OCI-LY7 (cell line): ENCODE measurements around the gene RGR. TPM values are rescaled to one million over a fixed set of nuclear protein-coding genes. Genes with fewer than 3 reads are reported as not detected.
A peak's percentile ranks its signal among the peaks of the same experiment; 100 is the strongest.

Source experiments
- BruUV-seq: library from RNA; stranded (reverse); fragments of 400-500 nt; replicated peaks from 2 replicates; lab custom pipeline; 2021; lab: Mats Ljungman, UMichigan
- CTCF ChIA-PET: fragments of 300-600 bp; sonication (Branson Sonifier 250); formaldehyde crosslinking; loops from one replicate; lab custom pipeline; 2022; ENCODE audit warnings: antibody characterized with exemption; ENCODE audit not compliant: unreplicated experiment; lab: Charles Lee
- POLR2A ChIA-PET: fragments of 300-600 bp; sonication (Branson Sonifier 250); formaldehyde crosslinking; loops from one replicate; lab custom pipeline; 2022; ENCODE audit warnings: antibody characterized with exemption; lab: Charles Lee
- DNase-seq: peaks from one replicate; pipeline ENCODE4 v3.0.0-alpha.2; 2015; ENCODE audit warnings: low spot score
- H2AFZ ChIP-seq: fragments of 200-600 bp; sonication (generic), shearing (Covaris generic); 2 replicates; pipeline ENCODE4 v1.6.1; 2014; ENCODE audit warnings: mild to moderate bottlenecking, antibody characterized with exemption, low read length, moderate library complexity
- H3K27ac ChIP-seq: fragments of 200-600 bp; sonication (generic); 2 replicates; pipeline ENCODE4 v1.5.1; 2014; ENCODE audit warnings: mixed run types, low read depth, mild to moderate bottlenecking, moderate library complexity, low read length, inconsistent platforms; ENCODE audit not compliant: poor library complexity, severe bottlenecking
- H3K36me3 ChIP-seq: fragments of 200-600 bp; sonication (generic); 2 replicates; pipeline ENCODE4 v1.6.1; 2014; ENCODE audit warnings: mild to moderate bottlenecking, antibody characterized with exemption, low read length, moderate library complexity, mixed read lengths; ENCODE audit not compliant: insufficient read depth
- H3K4me1 ChIP-seq: fragments of 200-600 bp; sonication (generic); 2 replicates; pipeline ENCODE4 v1.5.1; 2014; ENCODE audit warnings: mild to moderate bottlenecking, low read length; ENCODE audit not compliant: insufficient read depth, poor library complexity, severe bottlenecking
- H3K4me2 ChIP-seq: fragments of 200-600 bp; sonication (generic); 2 replicates; pipeline ENCODE4 v1.6.1; 2014; ENCODE audit warnings: mild to moderate bottlenecking, low read length
- H3K4me3 ChIP-seq: fragments of 200-600 bp; sonication (generic); 2 replicates; pipeline ENCODE4 v1.5.1; 2014; ENCODE audit warnings: mild to moderate bottlenecking, low read depth, low read length; ENCODE audit not compliant: poor library complexity, severe bottlenecking
- H3K79me2 ChIP-seq: fragments of 200-600 bp; sonication (generic); 2 replicates; pipeline ENCODE4 v1.6.1; 2016; ENCODE audit warnings: low read depth, mild to moderate bottlenecking, low read length, moderate library complexity, mixed read lengths; ENCODE audit not compliant: insufficient read depth
- H3K9me2 ChIP-seq: fragments of 200-600 bp; sonication (generic); 2 replicates; pipeline ENCODE4 v1.6.1; 2016; ENCODE audit warnings: mild to moderate bottlenecking, low read length, mixed read lengths; ENCODE audit not compliant: insufficient read depth
- H3K9me3 ChIP-seq: fragments of 200-600 bp; sonication (generic); 2 replicates; pipeline ENCODE4 v1.6.1; 2014; ENCODE audit warnings: mild to moderate bottlenecking, mixed run types, low read length, mixed read lengths
- H4K20me1 ChIP-seq: fragments of 200-600 bp; sonication (generic); 2 replicates; pipeline ENCODE4 v1.6.1; 2014; ENCODE audit warnings: mild to moderate bottlenecking, antibody characterized with exemption, low read length, moderate library complexity, mixed read lengths; ENCODE audit not compliant: insufficient read depth
- CTCF ChIP-seq: fragments of 200-600 bp; sonication (generic); conservative IDR thresholded peaks from 2 replicates; pipeline ENCODE4 v1.5.1; 2014; ENCODE audit warnings: mild to moderate bottlenecking, antibody characterized with exemption, low read length, moderate library complexity, mixed read lengths
- EZH2phosphoT487 ChIP-seq: fragments of 200-600 bp; sonication (generic); IDR thresholded peaks from 2 replicates; pipeline ENCODE4 v1.6.1; 2018; ENCODE audit warnings: low read depth, borderline replicate concordance, mild to moderate bottlenecking, mixed run types, antibody characterized with exemption, low read length, moderate library complexity, mixed read lengths
- intact Hi-C: fragments of 100-400 bp; cut with micrococcal nuclease; formaldehyde crosslinking; loops from one replicate; pipeline ENCODE4 v1.10.0; 2022; ENCODE audit not compliant: unreplicated experiment
- total RNA-seq, 2 experiments: library from RNA; depleted of rRNA in 1 of 2; stranded (reverse); fragments of >200 nt in 1 of 2; shearing (Covaris generic) in 1 of 2; gene quantifications; 2 replicates each; pipeline ENCODE4 v1.2.3, GENCODE V29; 2014 to 2022

Gene RGR
- total RNA-seq, 2 experiments from 2014 or later: not detected

- H4K20me1 ChIP-seq: no peaks in the 10 kb centered on the region
- no peak overlapping the region for H3K4me2 ChIP-seq
- H3K9me2 ChIP-seq: no peaks in the 10 kb centered on the region
- no peak for TF ChIP-seq CTCF
- TF ChIP-seq EZH2phosphoT487: no peak
- no peaks in the 10 kb centered on the region for H3K4me1 ChIP-seq
- POLR2A ChIA-PET: no interaction called here
- no peak overlapping the region for H3K4me3 ChIP-seq
- no peaks in the 10 kb centered on the region for H3K79me2 ChIP-seq
- H3K36me3 ChIP-seq: no peaks in the 10 kb centered on the region
- no peak for DNase-seq
- H3K27ac ChIP-seq: no peak overlapping the region
- CTCF ChIA-PET: no interaction called here
- intact Hi-C loops: no loop called here
- no peaks in the 10 kb centered on the region for H3K9me3 ChIP-seq
- BruUV-seq: no TSS peak
- no peak overlapping the region for H2AFZ ChIP-seq
Measured at GRCh38 chr10:84213076-84213475, 31.8 kb upstream of the RGR start.

GRCh38 chr10:84214046-84214572 is 30.7 kb upstream of the RGR start:
- H3K36me3 ChIP-seq: no peaks in the 10 kb centered on the region
- DNase-seq: no peak
- TF ChIP-seq EZH2phosphoT487 (no peak), CTCF (no peak)
- H3K4me2 ChIP-seq: no peak overlapping the region
- no peaks in the 10 kb centered on the region for H4K20me1 ChIP-seq
- no peak overlapping the region for H3K27ac ChIP-seq
- intact Hi-C loops: no loop called here
- POLR2A ChIA-PET: no interaction called here
- H3K9me3 ChIP-seq: no peaks in the 10 kb centered on the region
- H2AFZ ChIP-seq: no peak overlapping the region
- no peaks in the 10 kb centered on the region for H3K9me2 ChIP-seq
- CTCF ChIA-PET: no interaction called here
- no peaks in the 10 kb centered on the region for H3K79me2 ChIP-seq
- BruUV-seq: no TSS peak
- no peaks in the 10 kb centered on the region for H3K4me1 ChIP-seq
- H3K4me3 ChIP-seq: no peak overlapping the region

GRCh38 chr10:84214612-84215235 is 30.1 kb upstream of the RGR start:
- Histone ChIP-seq H3K9me3 (no peaks in the 10 kb centered on the region), H3K4me2 (no peak overlapping the region), H3K27ac (no peak overlapping the region), H3K4me1 (no peaks in the 10 kb centered on the region), H3K4me3 (no peak overlapping the region), H3K9me2 (no peaks in the 10 kb centered on the region), H4K20me1 (no peaks in the 10 kb centered on the region), H3K79me2 (no peaks in the 10 kb centered on the region), H3K36me3 (no peaks in the 10 kb centered on the region), H2AFZ (no peak overlapping the region)
- peak; percentile 52 for DNase-seq
- ChIA-PET CTCF (interaction anchor here (0.6 kb wide), 1 partner anchor 10 kb away, joined by 3 read pairs; the partner anchor contains the start of gene LRIT2), POLR2A (no interaction called here)
- BruUV-seq: no TSS peak
- intact Hi-C loops: no loop called here
- no peak for TF ChIP-seq EZH2phosphoT487
- TF ChIP-seq CTCF: peak; percentile 71
